Measurements from ENCODE around the gene KCP.

The KCP gene

GRCh38 chr7:128940494-128941322 lies 30.2 kb upstream of the KCP start:
- peak overlapping the region; percentile 37 for H3K4me3 ChIP-seq (ENCODE audit: low read depth, low read length)
- DNase-seq (ENCODE audit: low read depth): peak; percentile 97
- TF ChIP-seq, protein P1, sequence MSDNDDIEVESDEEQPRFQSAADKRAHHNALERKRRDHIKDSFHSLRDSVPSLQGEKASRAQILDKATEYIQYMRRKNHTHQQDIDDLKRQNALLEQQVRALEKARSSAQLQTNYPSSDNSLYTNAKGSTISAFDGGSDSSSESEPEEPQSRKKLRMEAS (IDR thresholded peaks at IDR 0.05; ENCODE audit: low read depth, low read length): peak; percentile 92
- TF ChIP-seq, protein P2, sequence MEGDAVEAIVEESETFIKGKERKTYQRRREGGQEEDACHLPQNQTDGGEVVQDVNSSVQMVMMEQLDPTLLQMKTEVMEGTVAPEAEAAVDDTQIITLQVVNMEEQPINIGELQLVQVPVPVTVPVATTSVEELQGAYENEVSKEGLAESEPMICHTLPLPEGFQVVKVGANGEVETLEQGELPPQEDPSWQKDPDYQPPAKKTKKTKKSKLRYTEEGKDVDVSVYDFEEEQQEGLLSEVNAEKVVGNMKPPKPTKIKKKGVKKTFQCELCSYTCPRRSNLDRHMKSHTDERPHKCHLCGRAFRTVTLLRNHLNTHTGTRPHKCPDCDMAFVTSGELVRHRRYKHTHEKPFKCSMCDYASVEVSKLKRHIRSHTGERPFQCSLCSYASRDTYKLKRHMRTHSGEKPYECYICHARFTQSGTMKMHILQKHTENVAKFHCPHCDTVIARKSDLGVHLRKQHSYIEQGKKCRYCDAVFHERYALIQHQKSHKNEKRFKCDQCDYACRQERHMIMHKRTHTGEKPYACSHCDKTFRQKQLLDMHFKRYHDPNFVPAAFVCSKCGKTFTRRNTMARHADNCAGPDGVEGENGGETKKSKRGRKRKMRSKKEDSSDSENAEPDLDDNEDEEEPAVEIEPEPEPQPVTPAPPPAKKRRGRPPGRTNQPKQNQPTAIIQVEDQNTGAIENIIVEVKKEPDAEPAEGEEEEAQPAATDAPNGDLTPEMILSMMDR (IDR thresholded peaks at IDR 0.05; ENCODE audit: low read depth, low read length): no peak
- peak; percentile 91 for TF ChIP-seq MYC (IDR thresholded peaks at IDR 0.05; ENCODE audit: low read depth, low read length)
- TF ChIP-seq POLR2A (IDR thresholded peaks at IDR 0.05; ENCODE audit: extremely low read depth, insufficient read length): peak; percentile 47

GRCh38 chr7:128939861-128940410 lies 29.4 kb upstream of the KCP start:
- DNase-seq (ENCODE audit: low read depth): peak; percentile 76
- H3K4me3 ChIP-seq (ENCODE audit: low read depth, low read length): peak overlapping the region; percentile 1

DNA sequence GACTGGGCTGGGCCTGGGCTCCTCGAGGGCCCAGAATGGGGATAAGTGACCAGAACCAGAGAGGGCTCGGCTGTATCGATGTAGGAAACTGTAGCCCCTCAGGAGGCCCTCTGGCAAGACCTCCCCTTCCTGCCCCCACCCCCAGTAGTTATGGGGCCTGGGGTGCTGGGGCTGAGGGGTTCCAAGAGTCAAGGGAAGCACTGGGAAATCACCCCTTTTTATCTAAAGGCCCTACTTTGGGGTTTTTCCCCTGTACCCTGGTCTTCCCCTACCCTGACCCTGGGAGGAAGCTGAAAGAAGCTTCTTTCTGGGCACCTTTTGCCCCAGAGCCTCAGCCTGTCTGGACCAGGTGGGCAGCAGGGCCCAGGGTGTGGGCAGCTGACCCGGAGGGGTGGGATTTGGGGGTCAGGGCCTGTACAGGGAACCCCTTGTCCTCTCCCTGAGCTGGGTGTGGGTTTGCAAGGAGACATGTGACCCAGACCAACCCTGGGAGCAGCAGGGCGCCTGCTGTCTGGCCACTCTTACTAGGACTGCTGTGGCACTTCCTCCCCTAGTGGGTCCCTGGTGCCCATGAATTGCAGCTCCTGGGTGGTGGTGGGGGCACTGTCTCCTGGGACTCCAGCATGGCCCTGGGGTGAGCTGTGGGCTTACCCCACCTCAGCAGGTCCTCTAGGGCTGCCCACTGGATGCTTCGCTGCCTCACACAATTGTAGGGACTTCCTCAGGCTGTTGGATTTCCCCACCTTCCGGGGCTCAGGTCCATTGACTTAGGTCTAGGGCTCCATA lies 28.8 kb upstream of the KCP start:
- TF ChIP-seq MYC (IDR thresholded peaks at IDR 0.05; ENCODE audit: low read depth, low read length) (no peak), POLR2A (IDR thresholded peaks at IDR 0.05; ENCODE audit: extremely low read depth, insufficient read length) (no peak)
- TF ChIP-seq, protein P1 (IDR thresholded peaks at IDR 0.05; ENCODE audit: low read depth, low read length): no peak
- TF ChIP-seq, protein P2 (IDR thresholded peaks at IDR 0.05; ENCODE audit: low read depth, low read length): no peak
- H3K4me3 ChIP-seq (ENCODE audit: low read depth, low read length): no peak overlapping the region
- peak; percentile 55 for DNase-seq (ENCODE audit: low read depth)

More at GRCh38 chr7:128939861-128940410, 29.4 kb upstream of the KCP start:
- TF ChIP-seq, protein P2 (IDR thresholded peaks at IDR 0.05; ENCODE audit: low read depth, low read length): peak; percentile 35
- TF ChIP-seq POLR2A (IDR thresholded peaks at IDR 0.05; ENCODE audit: extremely low read depth, insufficient read length): no peak

DNA sequence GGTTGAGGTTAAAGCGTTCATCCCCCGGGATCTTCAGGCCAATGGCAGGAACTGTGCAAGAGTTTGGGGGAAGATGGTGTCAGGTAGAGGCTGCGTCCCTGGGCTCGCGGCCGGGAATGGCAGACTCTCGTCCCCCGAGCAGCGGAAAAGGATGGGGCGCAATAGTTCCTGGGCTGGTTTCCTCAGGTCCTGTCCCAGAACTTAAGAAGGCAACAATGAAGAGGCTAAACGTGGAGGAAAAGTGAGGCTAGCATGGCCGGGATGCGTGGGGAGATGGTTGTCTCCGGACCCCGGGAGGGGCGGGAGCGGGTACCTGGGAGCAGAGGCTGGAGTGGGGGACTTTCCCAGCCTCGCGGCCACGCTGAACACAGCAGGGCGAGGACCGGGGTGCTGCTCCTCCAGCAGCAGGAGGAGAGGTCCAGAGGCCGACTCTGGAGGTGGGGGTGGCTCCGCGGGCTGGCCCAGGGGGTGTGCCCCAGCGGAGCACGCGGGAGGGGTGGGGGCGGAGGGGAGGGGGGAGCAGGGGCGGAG lies 28.1 kb upstream of the KCP start:
- TF ChIP-seq, protein P2 (IDR thresholded peaks at IDR 0.05; ENCODE audit: low read depth, low read length): no peak
- no peak for TF ChIP-seq MYC (IDR thresholded peaks at IDR 0.05; ENCODE audit: low read depth, low read length)
- TF ChIP-seq, protein P1 (IDR thresholded peaks at IDR 0.05; ENCODE audit: low read depth, low read length): no peak
- TF ChIP-seq POLR2A (IDR thresholded peaks at IDR 0.05; ENCODE audit: extremely low read depth, insufficient read length): no peak
- H3K4me3 ChIP-seq (ENCODE audit: low read depth, low read length): peak overlapping the region; percentile 16
- no peak for DNase-seq (ENCODE audit: low read depth)

GRCh38 chr7:128937647-128938543 lies 27.4 kb upstream of the KCP start, which contains the start of gene IRF5:
Gene IRF5, plus strand, starts transcription at chr7:128937927. Its CDS starts 4,155 bp downstream, at chr7:128942082.
- peak; percentile 61 for DNase-seq (ENCODE audit: low read depth)
- TF ChIP-seq MYC (IDR thresholded peaks at IDR 0.05; ENCODE audit: low read depth, low read length): no peak
- TF ChIP-seq, protein P1 (IDR thresholded peaks at IDR 0.05; ENCODE audit: low read depth, low read length): no peak
- TF ChIP-seq, protein P2 (IDR thresholded peaks at IDR 0.05; ENCODE audit: low read depth, low read length): no peak
- no peak for TF ChIP-seq POLR2A (IDR thresholded peaks at IDR 0.05; ENCODE audit: extremely low read depth, insufficient read length)
- peak within 1 kb of the TSS; percentile 16 for H3K4me3 ChIP-seq (ENCODE audit: low read depth, low read length)

Data from NB4 (cell line).